Measurements from ENCODE around the gene JPT1.

- TF ChIP-seq CTCF (IDR thresholded peaks at IDR 0.05) (no peak), POLR2AphosphoS5 (IDR thresholded peaks at IDR 0.05; ENCODE audit: low read depth, low read length) (no peak), REST (IDR thresholded peaks at IDR 0.05; ENCODE audit: insufficient read depth in 1 of 2, low read depth in 2 of 2, low read length in 1 of 2) (no peak)
Measured at GRCh38 chr17:75194879-75195278, 40.6 kb upstream of the JPT1 start.

Data from Panc1 (cell line).